ENCODE results near the gene RNF17.

- no peak for TF ChIP-seq POLR2AphosphoS5 (IDR thresholded peaks at IDR 0.05; ENCODE audit: low read depth, low read length)
- TF ChIP-seq CTCF (IDR thresholded peaks at IDR 0.05), result no peak
- TF ChIP-seq SMC3 (IDR thresholded peaks at IDR 0.05; ENCODE audit: low read depth, low read length), result no peak
- TF ChIP-seq SIN3A (IDR thresholded peaks at IDR 0.05; ENCODE audit: borderline replicate concordance, low read depth, low read length), result no peak
- no peak for TF ChIP-seq TAF1 (IDR thresholded peaks at IDR 0.05; ENCODE audit: borderline replicate concordance, low read depth, low read length)
- TF ChIP-seq RXRA (IDR thresholded peaks at IDR 0.05; ENCODE audit: borderline replicate concordance, low read depth), result no peak
- TF ChIP-seq MAX (IDR thresholded peaks at IDR 0.05; ENCODE audit: low read depth), result no peak
Measured at GRCh38 chr13:24821207-24821606, 57.2 kb downstream of the RNF17 start.

Measured in SK-N-SH (cell line).